Epithelial cell of esophagus (primary cell): ENCODE data around the gene ZDHHC19.
"Not testable (repeated sequence)": the region's sequence is repeated elsewhere in the genome, so short reads cannot be mapped to it uniquely, and the experiment has no call there.

Experiments used
- DNase-seq: peaks from one replicate; pipeline ENCODE4 v3.0.0; 2010; ENCODE audit warnings: low read depth
- H3K4me3 ChIP-seq: 2 replicates; pipeline ENCODE4 v1.5.1; 2011; ENCODE audit warnings: mild to moderate bottlenecking, low read length, control low read depth
- TF ChIP-seq, protein P1 (sequence below): IDR thresholded peaks from 2 replicates; pipeline ENCODE4 v1.5.1; 2011; ENCODE audit warnings: low read depth, mild to moderate bottlenecking, low read length, control low read depth, inconsistent platforms; ENCODE audit not compliant: insufficient read depth; ENCODE audit errors: missing control alignments

ZDHHC19 gene, protein sequence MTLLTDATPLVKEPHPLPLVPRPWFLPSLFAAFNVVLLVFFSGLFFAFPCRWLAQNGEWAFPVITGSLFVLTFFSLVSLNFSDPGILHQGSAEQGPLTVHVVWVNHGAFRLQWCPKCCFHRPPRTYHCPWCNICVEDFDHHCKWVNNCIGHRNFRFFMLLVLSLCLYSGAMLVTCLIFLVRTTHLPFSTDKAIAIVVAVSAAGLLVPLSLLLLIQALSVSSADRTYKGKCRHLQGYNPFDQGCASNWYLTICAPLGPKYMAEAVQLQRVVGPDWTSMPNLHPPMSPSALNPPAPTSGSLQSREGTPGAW

DNA sequence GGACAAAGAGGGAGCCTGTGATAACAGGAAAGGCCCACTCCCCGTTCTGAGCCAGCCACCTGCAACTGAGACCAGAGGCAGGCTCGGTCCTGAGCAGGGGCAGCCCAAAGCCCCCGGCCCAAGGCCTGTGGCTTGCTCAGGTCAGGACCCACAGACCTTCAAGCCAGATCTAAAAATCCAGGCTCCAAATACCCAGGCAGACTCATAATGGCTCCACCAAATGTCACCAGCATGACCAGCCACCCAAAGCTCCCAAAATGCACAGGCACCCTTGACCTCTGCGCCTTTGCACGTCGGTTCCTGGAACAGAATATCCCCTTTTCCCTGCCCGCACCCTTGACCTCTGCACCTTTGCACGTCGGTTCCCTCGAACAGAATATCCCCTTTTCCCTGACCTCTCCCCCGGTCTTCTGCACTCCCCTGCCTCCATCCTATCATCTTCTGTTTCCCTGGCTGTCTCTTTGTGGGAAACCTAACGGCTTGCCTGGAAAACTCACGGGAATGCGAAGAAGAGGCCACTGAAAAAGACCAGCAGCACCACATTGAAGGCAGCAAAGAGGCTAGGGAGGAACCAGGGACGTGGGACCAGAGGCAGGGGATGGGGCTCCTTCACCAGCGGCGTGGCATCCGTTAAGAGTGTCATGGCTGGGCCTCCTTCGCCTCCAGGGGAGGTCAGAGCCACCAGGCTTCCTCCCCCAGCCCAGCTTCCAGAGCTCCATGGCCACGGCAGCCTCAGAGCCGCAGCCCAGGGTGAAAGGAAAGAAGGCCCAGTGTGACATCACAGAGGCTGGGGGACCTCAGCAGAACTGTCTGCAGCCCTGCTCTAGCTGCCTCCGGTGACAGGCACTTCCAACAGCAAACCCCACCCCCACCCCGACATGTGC lies at the start of gene ZDHHC19:
Gene ZDHHC19 (minus strand): TSS at position 728 of the 884 bp plus-strand sequence. CDS start 85 bp downstream, at position 643.
- TF ChIP-seq, protein P1, sequence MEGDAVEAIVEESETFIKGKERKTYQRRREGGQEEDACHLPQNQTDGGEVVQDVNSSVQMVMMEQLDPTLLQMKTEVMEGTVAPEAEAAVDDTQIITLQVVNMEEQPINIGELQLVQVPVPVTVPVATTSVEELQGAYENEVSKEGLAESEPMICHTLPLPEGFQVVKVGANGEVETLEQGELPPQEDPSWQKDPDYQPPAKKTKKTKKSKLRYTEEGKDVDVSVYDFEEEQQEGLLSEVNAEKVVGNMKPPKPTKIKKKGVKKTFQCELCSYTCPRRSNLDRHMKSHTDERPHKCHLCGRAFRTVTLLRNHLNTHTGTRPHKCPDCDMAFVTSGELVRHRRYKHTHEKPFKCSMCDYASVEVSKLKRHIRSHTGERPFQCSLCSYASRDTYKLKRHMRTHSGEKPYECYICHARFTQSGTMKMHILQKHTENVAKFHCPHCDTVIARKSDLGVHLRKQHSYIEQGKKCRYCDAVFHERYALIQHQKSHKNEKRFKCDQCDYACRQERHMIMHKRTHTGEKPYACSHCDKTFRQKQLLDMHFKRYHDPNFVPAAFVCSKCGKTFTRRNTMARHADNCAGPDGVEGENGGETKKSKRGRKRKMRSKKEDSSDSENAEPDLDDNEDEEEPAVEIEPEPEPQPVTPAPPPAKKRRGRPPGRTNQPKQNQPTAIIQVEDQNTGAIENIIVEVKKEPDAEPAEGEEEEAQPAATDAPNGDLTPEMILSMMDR: no peak
- no peak within 1 kb of the TSS for H3K4me3 ChIP-seq
- no peak for DNase-seq

- TF ChIP-seq, protein P1: no peak
- no peak for DNase-seq
- no peak overlapping the region for H3K4me3 ChIP-seq
Measured at GRCh38 chr3:196260784-196261183, 49.6 kb upstream of the ZDHHC19 start.

GRCh38 chr3:196255776-196256175 lies 44.6 kb upstream of the ZDHHC19 start:
- TF ChIP-seq, protein P1: no peak
- DNase-seq: no peak
- no peak overlapping the region for H3K4me3 ChIP-seq

DNA sequence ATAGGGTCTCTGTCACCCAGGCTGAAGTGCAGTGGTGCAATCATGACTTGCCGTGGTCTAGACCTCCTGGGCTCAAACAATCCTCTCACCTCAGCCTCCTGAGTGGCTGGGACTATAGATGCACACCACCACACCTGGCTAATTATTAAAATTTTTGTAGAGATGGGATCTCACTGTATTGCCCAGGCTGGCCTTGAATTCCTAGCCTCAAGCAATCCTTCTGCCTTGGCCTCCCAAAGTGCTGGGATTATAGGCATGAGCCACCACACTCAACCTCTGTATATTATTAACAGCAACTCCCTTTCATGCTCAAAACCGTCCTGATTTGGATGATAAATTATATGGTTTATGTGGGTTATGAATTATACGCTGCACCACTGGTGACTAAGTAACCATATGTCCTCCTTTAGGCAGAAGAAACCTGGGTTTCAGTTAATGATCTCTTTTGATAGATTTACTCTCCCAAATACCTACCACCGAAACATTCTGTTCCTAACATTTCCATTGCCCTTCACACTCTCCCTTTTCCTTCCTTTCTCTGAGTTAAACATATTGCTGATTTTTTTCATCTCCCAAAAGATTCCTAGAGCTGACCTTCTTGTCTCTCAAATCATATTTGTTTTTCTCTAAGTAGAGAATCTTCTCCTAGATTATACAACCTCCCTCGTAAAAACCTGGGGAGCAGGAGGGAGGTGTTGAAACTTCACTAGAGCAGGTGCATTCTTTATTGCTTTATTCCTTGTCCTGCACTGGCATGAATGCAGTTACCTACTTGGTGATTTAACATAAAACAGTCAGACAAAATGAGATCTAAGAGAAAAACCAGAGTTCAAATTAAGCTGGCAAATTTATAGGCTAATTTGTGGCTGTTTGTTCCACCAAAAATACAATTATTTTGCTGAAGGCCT lies 43.4 kb upstream of the ZDHHC19 start:
- no peak overlapping the region for H3K4me3 ChIP-seq
- no peak for DNase-seq

GRCh38 chr3:196251918-196252317 lies 40.7 kb upstream of the ZDHHC19 start:
- no peak for DNase-seq
- H3K4me3 ChIP-seq: no peak overlapping the region

More for the DNA sequence above, 43.4 kb upstream of the ZDHHC19 start:
- TF ChIP-seq, protein P1: no peak

DNA sequence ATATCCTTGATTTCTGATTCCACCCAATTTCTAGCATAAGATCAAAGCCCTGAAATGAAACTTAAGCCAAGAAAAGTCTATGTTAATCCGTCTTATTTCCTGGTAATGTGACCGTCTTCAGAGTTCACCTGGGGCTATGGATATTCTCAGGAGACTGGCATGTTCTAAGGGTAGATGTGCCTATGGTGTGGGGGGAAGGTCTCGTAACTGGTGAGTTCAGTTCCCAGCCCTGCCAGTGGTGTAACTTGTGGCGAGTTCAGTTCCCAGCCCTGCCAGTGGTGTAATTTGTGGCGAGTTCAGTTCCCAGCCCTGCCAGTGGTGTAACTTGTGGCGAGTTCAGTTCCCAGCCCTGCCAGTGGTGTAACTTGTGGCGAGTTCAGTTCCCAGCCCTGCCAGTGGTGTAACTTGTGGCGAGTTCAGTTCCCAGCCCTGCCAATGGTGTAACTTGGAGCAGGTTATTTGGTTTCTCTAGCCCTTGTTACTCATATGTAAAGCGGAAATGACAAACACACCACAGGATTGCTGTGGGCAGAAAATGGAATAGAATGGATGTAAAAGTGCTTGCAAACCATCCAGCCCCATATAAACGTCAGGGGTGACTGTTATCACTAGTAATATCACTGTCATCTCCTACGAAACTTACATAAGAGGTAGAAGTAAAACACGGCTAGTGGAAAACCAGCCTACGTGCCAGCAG lies 35.6 kb upstream of the ZDHHC19 start:
- no peak overlapping the region for H3K4me3 ChIP-seq
- peak; percentile 85 for DNase-seq
- TF ChIP-seq, protein P1: no peak

More at GRCh38 chr3:196251918-196252317, 40.7 kb upstream of the ZDHHC19 start:
- TF ChIP-seq, protein P1: no peak

DNA sequence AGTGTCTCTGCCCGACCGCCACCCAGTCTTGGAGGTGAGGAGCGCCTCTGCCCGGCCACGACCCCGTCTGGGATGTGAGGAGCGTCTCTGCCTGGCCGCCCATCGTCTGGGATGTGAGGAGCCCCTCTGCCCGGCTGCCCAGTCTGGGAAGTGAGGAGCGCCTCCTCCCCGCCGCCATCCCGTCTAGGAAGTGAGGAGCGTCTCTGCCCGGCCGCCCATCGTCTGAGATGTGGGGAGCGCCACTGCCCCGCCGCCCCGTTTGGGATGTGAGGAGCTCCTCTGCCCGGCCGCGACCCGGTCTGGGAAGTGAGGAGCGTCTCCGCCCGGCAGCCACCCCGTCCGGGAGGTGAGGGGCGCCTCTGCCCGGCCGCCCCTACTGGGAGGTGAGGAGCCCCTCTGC lies 33.0 kb upstream of the ZDHHC19 start:
- not testable (repeated sequence) for H3K4me3 ChIP-seq

More for the DNA sequence above, 33.0 kb upstream of the ZDHHC19 start:
- DNase-seq: not testable (repeated sequence)
